HEK293T (cell line): ENCODE data around the gene BRD4.

Source experiments
- BHLHE40 ChIP-seq: fragments of 450-650 bp; IDR thresholded peaks from 2 replicates; pipeline ENCODE4 v1.6.1; 2016; ENCODE audit warnings: mild to moderate bottlenecking, moderate library complexity, borderline replicate concordance
- FOXK2 ChIP-seq: fragments of 450-650 bp; IDR thresholded peaks from 2 replicates; pipeline ENCODE4 v1.6.1; 2016; ENCODE audit warnings: mild to moderate bottlenecking
- FOXM1 ChIP-seq: fragments of 450-650 bp; IDR thresholded peaks from 2 replicates; pipeline ENCODE4 v1.6.1; 2017; ENCODE audit warnings: mild to moderate bottlenecking, borderline replicate concordance

DNA sequence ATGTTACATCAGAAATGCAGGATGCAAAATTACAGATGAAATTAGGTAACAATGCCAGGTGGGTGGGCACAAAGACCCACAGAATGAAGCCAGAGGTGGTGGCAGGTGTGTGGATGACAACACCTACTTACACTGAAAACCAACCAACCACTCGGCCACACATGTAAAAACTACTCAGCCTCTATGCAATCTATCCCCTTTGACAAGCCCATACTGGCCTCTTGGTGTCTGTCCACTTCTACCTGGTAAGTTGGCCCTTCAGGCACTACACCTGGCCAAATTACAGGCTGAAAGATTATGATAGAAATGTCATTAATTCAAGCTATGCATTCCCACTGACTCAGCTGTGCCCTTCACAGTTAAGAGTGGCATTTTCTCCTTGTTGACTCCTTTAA lies 50.0 kb downstream of the BRD4 start:
- no peak for TF ChIP-seq FOXM1
- no peak for TF ChIP-seq FOXK2
- no peak for TF ChIP-seq BHLHE40
